K562 (cell line): ENCODE results near the gene UFC1. TPM values are rescaled to one million over a fixed set of nuclear protein-coding genes. Genes with fewer than 3 reads are reported as not detected.

Experiments used
- JUND ChIP-seq, 2 experiments: IDR thresholded peaks; 2 replicates in 1 of 2; 3 replicates in 1 of 2; pipeline ENCODE4 v1.6.1; 2011; ENCODE audit warnings: borderline replicate concordance in 2 of 2, low read depth in 2 of 2, low read length in 2 of 2, improper control_type of control experiment in 1 of 2, missing biosample characterization in 1 of 2, missing genetic modification characterization in 1 of 2, missing genetic modification reagents in 1 of 2
- MGA ChIP-seq: fragments of 450-650 bp; IDR thresholded peaks from 2 replicates; pipeline ENCODE4 v1.6.1; 2016; ENCODE audit warnings: mild to moderate bottlenecking, moderate library complexity
- RB1 ChIP-seq: fragments of 450-650 bp; IDR thresholded peaks from 2 replicates; pipeline ENCODE4 v1.6.1; 2017; ENCODE audit warnings: low read depth, mild to moderate bottlenecking
- polyA plus RNA-seq, 8 experiments: library from polyadenylated mRNA; depleted of rRNA in 4 of 8; stranded (reverse) in 5 of 8; unstranded in 3 of 8; fragments of >200 nt; fragmentation: Nextera tagmentation in 2 of 8; fragmentation: Illumina TruSeq in 1 of 8; extraction: Ambion mirVana in 2 of 8; extraction: Trizol in 1 of 8; gene quantifications; 2 replicates each; pipeline versions ENCODE4 v1.2.1 to v1.2.3, GENCODE V29; 2011 to 2014; ENCODE audit warnings: inconsistent platforms in 1 of 8, missing spikeins in 1 of 8
- total RNA-seq, 7 experiments: library from RNA; depleted of rRNA in 6 of 7; stranded (reverse); fragments of >200 nt in 6 of 7; fragmentation: Illumina TruSeq in 2 of 7; extraction: Trizol in 2 of 7; gene quantifications; 2 replicates each; pipeline versions ENCODE4 v1.2.1 to v1.2.3, GENCODE V29; 2011 to 2021; ENCODE audit warnings: low replicate concordance in 1 of 7
- TF ChIP-seq, protein P1 (sequence below): fragments of 250-450 bp; sonication (Bioruptor Pico); IDR thresholded peaks from 2 replicates; pipeline ENCODE4 v1.4.0; 2020

The UFC1 gene
- total and polyA plus RNA-seq, 9 of the 15 experiments (the other 6 are each of a cell fraction or from before 2014, with no cell fraction given), result 92.8 to 220 (median 161) TPM

DNA sequence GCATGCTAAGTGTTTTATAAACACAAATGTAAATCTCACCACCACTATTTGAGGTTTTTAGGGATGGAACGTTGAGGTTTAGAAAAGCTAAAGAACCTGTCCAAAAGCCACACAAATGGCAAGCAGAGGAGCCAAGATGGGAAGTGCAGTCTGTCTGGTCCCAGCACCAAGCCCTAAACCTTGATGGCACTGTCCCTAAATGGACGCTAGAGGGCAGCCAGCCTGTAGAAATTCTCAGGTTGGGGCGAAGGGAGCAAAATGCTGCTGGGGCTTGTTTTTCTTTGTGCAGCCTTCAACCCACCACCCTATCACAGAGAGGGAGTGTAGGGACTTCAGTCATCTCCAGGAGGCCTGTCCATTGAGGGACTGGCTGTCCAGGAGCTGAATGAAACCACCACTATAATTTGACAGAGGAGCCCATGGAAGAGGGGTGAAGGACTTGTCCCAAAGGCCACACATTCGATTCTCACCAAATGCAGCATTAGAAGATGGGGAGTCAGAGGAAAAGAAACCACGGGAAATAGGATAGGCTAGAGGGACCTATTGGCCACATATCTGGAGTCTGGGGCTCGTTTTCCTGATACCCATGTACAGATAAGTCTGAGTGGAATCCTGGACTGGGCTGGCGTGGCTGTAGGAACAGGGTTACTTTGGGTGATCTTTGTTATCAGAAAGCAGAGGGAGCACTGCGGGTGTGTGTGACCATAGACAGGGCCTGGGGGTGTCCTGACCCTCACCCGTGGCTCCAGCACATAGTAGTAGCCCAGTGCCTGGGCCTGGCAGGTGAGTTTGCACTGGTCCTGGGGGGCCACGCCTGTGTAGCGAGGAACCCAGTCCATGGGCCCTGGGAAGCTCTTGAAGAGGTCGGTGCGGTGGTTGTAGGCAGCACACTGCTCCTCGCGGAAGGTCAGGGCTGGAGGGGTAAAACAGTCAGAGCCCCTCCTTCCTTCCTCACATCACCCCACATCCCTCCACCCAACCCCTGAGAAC lies 39.0 kb downstream of the UFC1 start (continued):
- no peak for TF ChIP-seq MGA
- 0 out of 2 replicates have a peak, but pooled peaks have one; percentile 36 for TF ChIP-seq RB1
- TF ChIP-seq JUND (IDR thresholded peaks at IDR 0.05; ENCODE audit: borderline replicate concordance, low read depth, low read length), result peak; percentile 32; the same call in 1 of the 2 replicates
- TF ChIP-seq JUND (tag; IDR thresholded peaks at IDR 0.05; ENCODE audit: borderline replicate concordance, low read depth, low read length), result no peak
- TF ChIP-seq, protein P1, sequence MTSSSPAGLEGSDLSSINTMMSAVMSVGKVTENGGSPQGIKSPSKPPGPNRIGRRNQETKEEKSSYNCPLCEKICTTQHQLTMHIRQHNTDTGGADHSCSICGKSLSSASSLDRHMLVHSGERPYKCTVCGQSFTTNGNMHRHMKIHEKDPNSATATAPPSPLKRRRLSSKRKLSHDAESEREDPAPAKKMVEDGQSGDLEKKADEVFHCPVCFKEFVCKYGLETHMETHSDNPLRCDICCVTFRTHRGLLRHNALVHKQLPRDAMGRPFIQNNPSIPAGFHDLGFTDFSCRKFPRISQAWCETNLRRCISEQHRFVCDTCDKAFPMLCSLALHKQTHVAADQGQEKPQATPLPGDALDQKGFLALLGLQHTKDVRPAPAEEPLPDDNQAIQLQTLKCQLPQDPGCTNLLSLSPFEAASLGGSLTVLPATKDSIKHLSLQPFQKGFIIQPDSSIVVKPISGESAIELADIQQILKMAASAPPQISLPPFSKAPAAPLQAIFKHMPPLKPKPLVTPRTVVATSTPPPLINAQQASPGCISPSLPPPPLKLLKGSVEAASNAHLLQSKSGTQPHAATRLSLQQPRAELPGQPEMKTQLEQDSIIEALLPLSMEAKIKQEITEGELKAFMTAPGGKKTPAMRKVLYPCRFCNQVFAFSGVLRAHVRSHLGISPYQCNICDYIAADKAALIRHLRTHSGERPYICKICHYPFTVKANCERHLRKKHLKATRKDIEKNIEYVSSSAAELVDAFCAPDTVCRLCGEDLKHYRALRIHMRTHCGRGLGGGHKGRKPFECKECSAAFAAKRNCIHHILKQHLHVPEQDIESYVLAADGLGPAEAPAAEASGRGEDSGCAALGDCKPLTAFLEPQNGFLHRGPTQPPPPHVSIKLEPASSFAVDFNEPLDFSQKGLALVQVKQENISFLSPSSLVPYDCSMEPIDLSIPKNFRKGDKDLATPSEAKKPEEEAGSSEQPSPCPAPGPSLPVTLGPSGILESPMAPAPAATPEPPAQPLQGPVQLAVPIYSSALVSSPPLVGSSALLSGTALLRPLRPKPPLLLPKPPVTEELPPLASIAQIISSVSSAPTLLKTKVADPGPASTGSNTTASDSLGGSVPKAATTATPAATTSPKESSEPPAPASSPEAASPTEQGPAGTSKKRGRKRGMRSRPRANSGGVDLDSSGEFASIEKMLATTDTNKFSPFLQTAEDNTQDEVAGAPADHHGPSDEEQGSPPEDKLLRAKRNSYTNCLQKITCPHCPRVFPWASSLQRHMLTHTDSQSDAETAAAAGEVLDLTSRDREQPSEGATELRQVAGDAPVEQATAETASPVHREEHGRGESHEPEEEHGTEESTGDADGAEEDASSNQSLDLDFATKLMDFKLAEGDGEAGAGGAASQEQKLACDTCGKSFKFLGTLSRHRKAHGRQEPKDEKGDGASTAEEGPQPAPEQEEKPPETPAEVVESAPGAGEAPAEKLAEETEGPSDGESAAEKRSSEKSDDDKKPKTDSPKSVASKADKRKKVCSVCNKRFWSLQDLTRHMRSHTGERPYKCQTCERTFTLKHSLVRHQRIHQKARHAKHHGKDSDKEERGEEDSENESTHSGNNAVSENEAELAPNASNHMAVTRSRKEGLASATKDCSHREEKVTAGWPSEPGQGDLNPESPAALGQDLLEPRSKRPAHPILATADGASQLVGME (CRISPR knock-in tag), result no peak
